Stomach (tissue), 4 donors: ENCODE measurements around the gene POU3F3.

Source experiments
- EP300 ChIP-seq: sonication (generic); formaldehyde crosslinking; IDR thresholded peaks from one replicate; pipeline ENCODE4 v1.6.1; 2017; ENCODE audit warnings: antibody characterized with exemption
- POLR2AphosphoS5 ChIP-seq, 3 donors: sonication (generic); formaldehyde crosslinking; IDR thresholded peaks; one replicate each; pipeline ENCODE4 v1.6.1; 2016; ENCODE audit warnings: antibody characterized with exemption in 3 of 3

- TF ChIP-seq EP300 (no peak), POLR2AphosphoS5 (IDR thresholded peaks at IDR 0.05) (no peak)
These were observed 9.8 kb downstream of the POU3F3 start for GRCh38 chr2:104863468-104864279.
